GM10847 (cell line): ENCODE measurements around the gene CPNE2.

Source experiments
- POLR2A ChIP-seq: IDR thresholded peaks from 2 replicates; pipeline ENCODE4 v1.6.1; 2011; ENCODE audit not compliant: insufficient read length; ENCODE audit errors: extremely low read depth

The CPNE2 gene

GRCh38 chr16:57128771-57129389 is 36.5 kb downstream of the CPNE2 start:
- TF ChIP-seq POLR2A = no peak

DNA sequence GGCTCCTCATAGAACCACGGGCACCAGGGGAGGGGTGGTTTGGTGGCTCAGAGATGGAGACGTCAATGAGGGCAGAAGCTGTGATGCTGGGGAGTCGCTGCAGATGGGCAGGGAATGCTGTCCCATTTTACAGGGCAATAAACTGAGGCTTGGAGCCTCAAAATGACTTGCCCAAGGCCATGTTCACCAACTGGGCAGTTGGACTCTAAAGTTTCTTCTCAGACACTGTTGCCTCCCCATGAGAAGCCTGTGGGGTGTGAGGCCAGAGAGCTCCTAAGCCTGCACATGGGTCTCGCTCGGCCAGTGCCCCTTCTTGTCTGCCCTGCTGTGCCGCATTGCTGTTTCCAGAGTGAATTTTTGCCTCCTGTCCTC is 38.6 kb downstream of the CPNE2 start:
- no peak for TF ChIP-seq POLR2A

DNA sequence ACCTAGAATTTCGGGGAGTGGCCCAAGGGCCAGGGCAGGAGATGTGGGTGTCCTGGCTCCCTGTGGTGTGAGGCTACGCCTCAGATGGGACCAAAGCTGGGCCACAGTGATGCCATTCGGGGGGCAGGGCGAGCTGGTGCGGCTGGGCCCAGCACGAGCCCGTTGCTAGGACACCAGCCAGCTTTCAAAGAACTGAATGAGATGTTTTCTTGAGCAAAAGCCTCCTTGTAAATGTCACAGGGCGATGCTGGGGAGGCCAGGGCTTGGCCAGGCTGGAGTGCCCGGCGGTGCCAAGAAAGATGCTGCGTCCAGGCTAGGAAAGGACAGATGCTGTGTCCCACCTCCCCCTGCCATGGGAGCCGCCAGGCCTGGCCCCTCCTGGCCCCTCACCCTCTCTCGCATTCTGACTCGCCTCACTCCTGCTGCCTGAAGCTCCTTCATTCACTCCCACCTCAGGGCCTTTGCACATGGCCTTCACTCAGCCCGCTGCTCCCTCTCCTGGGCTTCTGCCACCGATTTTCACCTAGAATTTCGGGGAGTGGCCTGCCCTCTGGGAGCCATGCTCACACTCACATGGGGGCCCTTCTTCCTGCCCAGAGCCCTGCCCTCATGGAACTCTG is 39.1 kb downstream of the CPNE2 start:
- no peak for TF ChIP-seq POLR2A

DNA sequence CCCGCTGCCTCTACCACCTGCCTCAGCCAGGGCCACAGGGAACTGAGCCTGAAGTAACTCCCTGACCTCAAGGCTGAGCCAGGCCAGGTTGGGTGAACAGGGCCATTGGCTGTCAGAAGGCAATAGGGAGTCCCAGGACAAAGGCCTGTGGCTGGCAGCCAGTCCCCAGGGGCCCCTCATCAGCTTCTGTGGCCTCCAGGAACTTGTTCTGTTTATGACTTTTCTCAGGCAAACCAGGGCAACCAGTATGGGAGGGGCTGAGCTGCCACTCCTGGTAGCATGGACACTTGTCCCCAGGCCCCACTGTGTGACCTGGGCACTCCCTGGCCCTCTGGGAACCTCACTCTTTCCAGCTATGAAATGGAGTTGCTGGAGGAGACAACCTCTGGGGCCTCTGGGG is 40.1 kb downstream of the CPNE2 start:
- TF ChIP-seq POLR2A = no peak

GRCh38 chr16:57133031-57133430 is 40.6 kb downstream of the CPNE2 start:
- TF ChIP-seq POLR2A = no peak

GRCh38 chr16:57133886-57134285 is 41.5 kb downstream of the CPNE2 start:
- TF ChIP-seq POLR2A = no peak

DNA sequence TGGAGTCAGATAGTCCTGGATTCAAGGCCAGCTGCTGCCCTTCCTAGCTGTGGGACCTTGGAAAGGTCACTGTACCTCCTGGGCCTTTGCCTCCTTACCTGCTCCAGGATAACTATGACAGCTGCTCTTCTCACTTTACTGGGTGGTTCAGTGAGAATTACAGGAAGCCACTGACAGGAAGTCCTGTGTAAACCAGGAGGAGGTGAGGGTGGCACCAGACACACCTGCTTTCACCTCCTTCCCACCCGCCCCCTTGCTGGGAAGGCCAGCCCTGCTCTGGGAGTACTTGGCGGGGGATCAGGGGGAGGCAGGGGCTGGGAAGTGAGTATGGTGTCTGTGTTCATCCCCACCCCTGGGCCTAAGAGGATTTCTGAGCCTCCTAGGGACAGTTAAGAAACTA is 42.6 kb downstream of the CPNE2 start:
- no peak for TF ChIP-seq POLR2A

- TF ChIP-seq POLR2A = no peak
Measured at GRCh38 chr16:57137043-57137442, 44.7 kb downstream of the CPNE2 start.

- no peak for TF ChIP-seq POLR2A
Measured at GRCh38 chr16:57137566-57138273, 45.3 kb downstream of the CPNE2 start.

GRCh38 chr16:57138281-57138935 is 46.0 kb downstream of the CPNE2 start:
- TF ChIP-seq POLR2A = no peak

GRCh38 chr16:57140931-57141668 is 48.7 kb downstream of the CPNE2 start:
- no peak for TF ChIP-seq POLR2A

- TF ChIP-seq POLR2A = no peak
Measured at GRCh38 chr16:57141822-57142631, 49.6 kb downstream of the CPNE2 start.

GRCh38 chr16:57143149-57143921 is 51.0 kb downstream of the CPNE2 start:
- TF ChIP-seq POLR2A = no peak

DNA sequence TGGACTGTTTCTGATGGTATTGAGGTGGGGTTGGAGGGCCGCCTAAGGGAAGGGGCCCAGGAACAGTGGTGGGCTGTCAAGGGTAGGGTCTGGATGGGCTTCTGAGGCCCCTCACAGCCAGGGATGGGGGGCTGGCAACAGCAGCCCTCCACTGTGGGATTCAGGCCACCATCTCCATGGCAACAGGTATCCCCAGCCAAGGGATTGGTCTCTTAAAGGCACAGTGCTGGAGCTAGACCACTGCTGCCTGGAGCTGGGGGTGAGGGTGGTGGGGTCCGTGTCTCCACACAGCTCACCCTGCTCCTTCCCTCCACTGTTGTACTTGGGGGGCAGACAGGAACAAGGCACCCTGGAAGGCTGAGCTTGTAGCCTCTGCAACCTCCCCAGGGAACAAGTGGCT is 51.6 kb downstream of the CPNE2 start:
- no peak for TF ChIP-seq POLR2A
